Cerebellar cortex (tissue), 1 donor: ENCODE measurements around the gene LPCAT1.

Experiments used
- DNase-seq: peaks from one replicate; pipeline ENCODE4 v3.0.0-alpha.2; 2015; ENCODE audit warnings: low spot score

The LPCAT1 gene

GRCh38 chr5:1555011-1555807 lies 31.4 kb upstream of the LPCAT1 start:
- DNase-seq: no peak

DNA sequence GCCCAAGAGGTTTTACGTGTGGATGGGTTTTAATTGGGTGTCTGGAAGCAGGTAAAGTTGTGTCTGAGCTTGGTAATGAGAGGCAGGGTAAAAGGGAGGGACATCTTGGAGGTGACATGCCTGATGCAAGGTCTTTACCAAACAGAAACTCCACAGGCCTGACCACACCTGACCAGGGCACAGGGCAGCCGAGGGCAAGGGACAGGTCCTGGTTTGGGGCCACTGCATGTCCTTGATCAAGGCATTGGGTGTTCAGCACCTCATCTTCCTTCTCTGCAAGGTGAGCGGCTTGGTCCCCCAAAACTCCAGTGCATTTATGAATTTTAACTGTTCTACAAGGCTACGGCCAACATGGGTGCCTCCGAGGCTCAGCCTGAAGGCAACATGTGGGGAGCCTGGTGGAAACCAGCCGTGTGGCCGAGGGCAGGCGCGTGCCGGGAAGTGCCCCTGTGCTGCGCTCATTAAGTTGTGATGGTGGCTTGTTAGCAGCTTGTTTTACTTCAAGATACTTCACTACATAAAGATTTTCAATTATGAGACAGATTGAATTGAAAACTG lies 30.7 kb upstream of the LPCAT1 start:
- DNase-seq: no peak

DNA sequence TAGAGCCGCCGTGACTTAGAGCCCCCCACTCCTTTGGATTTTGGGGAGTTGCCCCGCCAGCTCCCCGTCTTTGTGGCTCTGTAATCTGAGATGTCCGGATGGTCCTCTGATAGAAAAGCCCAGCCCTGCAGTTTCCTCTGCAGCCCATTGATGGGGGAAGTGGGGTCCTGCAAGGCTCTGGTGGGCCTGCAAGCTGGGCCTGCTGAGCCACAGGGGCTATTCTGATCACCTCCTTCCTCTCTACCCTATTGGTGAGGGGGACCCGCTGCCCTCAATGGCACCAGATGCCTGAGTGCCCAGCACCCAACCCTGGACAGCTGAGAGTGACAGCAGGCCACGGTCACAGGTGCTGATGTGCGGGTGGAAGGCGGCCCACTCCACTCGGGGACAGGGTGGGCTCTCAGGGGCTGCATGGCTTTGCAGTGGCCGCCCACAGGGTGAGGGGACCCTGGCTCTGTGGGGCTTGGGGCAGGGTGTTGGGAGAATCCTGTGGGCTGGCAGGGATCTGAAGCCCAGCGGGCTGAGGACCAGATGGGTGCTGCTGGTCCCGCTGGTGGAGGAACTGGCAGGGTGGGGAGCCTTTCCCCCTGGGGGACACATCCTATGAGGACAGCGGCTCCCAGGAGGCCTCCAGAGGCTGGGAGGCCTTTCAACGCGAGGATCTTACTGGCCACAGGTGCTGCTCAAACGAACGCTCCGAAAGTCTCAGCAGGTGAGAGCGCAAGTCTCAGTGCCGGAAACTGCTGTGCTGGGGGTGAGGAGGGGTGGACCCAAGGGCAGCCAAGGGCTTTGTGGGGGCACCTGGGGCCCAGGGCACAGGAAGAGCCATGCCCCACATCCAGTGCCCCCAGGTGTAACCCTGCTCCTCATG lies 30.0 kb upstream of the LPCAT1 start:
- DNase-seq: no peak

DNA sequence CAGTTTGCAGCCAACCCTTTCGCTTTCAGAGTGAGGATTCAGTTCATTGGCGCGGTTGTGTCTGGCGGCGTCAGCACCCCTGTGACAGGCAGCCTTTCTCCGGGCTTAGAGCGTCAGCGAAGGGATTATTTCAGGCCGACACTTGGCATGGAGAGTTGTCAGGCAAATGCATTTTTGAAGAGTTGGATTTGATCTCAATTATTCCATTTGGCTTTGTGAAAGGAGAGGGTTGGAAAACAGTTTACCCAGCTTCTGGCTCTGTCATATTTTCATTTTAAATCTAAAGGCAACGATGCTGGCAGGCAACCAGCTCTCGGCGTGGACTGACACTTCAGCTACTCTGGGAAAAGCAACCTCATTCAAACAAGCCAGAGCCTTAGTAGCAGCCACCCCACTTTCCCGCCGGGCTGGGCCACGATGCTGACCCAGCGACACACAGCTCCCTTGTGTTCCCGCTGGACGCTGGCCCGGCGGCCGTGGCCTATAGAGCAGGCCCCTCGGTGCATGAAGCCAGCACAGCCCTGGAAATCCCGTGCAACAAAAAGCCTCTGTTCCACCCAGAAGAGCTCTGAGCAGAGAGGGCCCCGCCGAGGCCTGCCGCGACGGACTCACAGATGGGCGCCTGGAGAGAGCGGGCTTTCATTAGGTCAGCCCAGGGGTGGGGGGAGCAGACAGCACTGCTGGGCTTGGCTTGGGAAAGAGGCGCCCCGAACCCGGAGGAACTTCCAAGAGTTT lies 28.9 kb upstream of the LPCAT1 start:
- DNase-seq: peak; percentile 70

DNA sequence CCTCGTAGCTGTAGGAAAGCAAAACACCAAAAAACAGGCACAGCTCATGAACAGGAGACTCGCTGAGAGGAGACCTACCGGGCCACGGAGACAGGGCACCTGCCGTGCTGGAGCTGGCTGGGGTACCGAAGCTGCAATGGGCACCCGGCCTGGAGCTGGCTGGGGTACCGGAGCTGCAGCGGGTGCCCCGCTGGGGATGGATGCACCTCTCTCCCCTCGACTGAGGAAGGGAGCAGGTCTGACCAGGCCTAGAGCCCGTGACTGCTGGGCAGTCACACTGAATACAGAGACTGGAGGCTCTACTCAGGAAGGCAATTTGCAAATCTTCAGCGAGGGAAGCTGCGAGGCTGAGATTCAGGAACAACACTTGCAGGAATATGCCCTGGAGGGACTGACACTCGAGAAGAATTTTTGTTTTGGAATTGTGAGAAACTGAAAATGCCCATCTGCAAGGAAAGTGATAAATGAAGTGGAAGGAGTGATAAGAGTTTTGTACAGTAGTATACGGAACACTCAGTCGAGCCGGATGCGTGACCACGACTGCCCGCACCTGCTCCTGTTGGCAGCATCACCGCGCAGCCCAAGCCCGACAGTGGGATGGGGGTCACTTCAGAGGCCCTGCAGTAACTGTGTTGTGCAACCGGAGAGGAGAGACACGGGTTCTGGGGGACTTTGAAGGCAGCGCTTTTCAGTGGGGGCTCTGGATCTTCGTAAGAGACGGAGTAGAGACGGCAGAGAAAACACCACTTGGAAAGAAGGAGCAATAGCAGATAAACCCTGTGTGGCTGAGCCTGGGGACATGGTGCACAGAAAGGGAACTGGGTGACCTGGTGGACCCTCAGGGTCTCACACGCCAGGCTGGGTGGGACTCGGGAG lies 27.9 kb upstream of the LPCAT1 start:
- peak; percentile 34 for DNase-seq

GRCh38 chr5:1550287-1551076 lies 26.7 kb upstream of the LPCAT1 start:
- DNase-seq: no peak

DNA sequence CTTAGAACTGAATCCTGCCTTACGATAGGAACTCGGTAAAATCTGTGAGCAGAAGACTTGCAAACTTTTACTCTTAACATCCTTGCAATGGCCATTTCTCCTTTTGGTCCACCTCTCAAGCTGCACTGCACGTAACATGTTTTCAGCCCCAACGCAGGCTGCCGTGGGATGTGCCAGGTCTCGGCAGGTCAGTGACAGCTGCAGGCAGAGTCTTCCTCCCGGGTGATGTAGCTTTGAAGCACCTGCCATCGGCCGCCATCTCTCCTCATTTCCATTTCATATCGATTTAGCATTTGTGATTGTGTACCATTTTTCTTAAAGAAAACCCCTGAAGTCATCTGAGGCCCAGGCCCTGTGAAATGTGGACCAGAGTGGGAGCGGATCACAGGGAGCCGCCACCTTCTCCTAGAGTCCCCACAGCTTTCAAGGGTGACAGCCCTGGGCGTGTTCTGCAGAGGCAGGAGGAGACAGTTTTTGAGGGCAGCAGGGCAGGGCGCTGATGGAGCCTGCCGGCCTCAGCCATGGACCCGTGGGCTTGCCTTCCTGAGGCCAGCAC lies 25.8 kb upstream of the LPCAT1 start:
- DNase-seq: no peak

DNA sequence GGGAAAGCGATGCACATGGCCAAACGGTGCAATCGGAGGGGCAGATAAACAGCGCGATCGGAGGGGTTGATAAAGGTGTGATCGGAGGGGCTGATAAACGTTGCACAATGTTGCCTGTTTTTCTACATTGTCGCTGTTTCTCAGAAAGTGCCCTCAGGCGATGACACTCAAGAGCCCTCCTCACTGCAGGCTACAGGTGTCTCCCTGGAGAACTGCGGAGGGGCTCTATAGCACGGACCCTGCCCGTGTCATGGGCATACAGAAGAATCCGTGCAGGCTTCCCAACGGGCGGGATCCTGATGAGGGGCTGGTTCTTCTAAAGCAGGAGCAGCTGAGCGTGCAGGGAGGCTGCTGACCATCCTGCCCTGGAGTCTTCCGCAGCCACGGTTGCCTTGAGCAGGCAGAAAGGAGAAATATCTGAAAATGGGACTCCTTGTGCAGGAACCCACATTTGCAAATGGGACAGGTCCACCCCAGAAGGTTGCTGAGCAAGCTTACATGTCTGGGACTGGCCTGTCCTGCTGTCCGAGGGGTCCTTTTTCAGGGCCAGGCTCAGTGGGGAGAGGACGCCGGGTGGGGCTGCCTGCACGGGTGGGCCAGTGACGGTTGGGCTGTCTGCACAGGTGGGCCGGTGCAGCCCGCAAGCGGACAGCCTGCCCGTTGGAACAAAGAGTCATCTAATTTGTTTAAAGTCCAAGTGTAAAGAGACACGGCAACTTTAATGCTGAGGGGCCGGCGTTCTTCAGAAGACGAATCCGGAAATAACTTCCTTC lies 25.1 kb upstream of the LPCAT1 start:
- DNase-seq: no peak

DNA sequence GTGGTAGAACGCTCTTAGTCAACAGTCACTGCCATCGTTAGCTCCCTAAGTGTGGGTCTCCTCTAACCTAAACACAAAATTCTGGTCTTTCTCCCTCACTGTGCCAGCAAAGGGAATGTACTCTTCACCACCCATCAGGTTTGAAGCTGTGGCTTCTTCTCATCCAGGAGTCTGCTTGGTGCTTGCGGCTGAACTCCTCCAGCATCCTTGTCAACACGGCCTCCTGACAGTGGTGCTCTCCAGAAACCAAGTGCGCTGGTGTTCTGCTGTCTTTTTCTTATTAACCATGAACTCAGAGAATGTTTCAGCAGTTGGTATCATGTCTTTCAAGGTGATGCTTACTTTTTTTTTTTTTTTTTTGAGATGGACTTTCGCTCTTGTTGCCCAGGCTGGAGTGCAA lies 23.9 kb upstream of the LPCAT1 start:
- no peak for DNase-seq

DNA sequence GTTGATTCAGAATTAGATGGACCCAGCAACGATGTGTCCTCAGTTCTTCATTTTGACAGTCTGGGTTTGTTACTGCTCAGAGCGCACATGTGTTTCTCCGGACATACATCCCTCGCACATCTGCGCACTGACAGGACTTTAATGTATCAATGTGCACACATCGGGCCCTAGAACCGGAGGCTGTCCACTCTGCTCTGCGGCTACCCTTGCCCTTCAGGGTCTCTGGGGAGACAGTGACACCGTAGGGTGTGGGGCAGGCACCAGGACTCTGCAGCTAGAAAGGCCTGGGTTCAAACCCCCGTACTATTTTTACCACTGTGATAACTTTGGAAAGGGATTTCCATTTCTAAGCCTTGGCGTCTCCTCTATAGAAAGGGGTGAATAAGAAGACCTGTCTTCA lies 23.5 kb upstream of the LPCAT1 start:
- DNase-seq: no peak

DNA sequence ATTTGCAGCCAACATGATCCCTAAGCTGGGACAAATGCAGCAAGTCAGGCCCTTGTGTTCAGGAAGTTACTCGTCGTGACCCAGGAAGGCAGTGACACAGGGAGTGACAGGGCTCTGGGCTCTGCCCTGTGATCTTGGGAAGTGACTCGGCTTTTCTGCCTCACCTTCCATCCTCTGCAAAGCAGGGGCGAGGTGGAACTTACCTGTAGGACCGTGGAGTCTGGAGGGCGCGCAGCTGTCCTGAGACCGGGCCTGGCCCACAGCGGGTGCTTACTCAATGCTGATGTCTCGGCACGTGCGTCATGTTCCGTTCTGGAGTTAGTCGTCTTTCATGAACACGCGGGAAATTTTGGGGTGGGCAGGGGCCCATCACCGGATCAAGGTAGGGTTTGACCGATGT lies 22.8 kb upstream of the LPCAT1 start:
- DNase-seq: no peak

- no peak for DNase-seq
Measured at GRCh38 chr5:1545805-1546355, 22.1 kb upstream of the LPCAT1 start.

DNA sequence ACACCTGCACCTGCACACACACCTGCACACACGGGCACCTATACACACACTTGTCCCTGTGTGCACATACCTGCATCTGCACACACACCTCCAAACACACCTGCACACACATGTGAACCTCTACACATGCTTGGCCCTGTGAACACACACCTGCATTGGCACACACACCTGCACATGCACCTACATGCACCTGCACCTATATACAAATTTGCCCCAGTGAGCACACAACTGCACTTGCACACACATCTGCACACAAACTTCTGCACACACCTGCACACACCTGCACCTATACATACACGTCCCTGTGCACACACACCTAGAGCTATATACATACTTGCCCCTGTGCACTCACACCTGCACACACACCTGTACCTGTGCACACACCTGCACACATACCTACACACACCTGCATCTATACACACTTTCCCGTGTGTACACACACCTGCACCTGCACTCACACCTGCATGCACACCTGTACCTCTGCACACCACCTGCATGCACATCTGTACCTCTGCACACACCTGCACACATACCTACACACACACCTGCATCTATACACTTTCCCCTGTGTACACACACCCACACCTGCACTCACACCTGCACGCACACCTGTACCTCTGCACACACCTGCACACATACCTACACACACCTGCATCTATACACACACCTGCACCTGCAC lies 21.5 kb upstream of the LPCAT1 start:
- DNase-seq: no peak

- no peak for DNase-seq
Measured at GRCh38 chr5:1544294-1544961, 20.7 kb upstream of the LPCAT1 start.

DNA sequence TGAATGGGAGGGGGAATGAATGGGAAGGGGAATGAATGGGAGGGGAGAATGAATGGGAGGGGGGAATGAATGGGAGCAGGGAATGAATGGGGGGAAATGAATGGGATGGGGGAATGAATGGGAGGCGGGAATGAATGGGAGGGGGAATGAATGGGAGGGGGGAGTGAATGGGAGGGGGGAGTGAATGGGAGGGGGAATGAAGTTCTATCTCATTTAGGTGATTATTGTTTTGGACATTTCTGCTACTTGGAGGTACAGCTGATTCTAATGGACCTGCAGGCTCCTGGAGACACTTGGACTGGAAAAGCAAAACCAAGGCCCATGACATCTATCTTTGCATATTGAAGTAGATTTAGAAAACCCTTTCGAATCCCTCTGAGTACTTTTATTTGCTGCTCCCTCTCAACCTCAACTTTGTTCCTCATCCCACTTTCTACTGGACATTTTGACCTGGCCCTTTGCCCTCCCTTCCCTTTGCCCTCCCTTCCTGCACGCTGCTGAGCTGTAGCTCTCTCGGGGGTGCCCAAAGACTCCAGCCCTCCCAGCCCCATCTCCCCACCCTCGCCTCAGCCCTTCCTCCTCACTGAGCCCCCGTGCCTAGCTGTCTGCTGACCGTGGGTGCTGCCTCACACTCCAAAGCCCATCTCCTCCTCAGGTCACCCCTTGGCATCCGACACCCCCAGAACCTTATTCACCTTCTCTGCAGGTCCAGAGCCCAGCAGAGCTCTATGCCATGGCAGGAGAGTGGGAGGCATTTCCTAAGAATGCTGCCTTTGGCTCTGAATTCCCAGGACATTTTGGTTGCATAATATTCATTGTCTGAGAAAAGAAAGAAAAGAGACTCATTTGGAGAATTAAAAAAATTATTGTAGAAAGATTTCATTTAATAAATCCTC lies 19.9 kb upstream of the LPCAT1 start:
- no peak for DNase-seq

GRCh38 chr5:1542781-1543180 lies 19.0 kb upstream of the LPCAT1 start:
- DNase-seq: no peak
